CD8-positive, alpha-beta memory T cell (primary cell): ENCODE results near the gene KRT14. TPM values are rescaled to one million over a fixed set of nuclear protein-coding genes. Genes with fewer than 3 reads are reported as not detected.
"Not testable (repeated sequence)": the region's sequence is repeated elsewhere in the genome, so short reads cannot be mapped to it uniquely, and the experiment has no call there.

Source experiments
- CTCF ChIA-PET: fragments of 350-600 bp; sonication (Branson Sonifier 250); formaldehyde crosslinking; loops from one replicate; lab custom pipeline; 2021; ENCODE audit warnings: antibody characterized with exemption; lab: Charles Lee
- POLR2A ChIA-PET: fragments of 350-600 bp; sonication (Branson Sonifier 250); formaldehyde crosslinking; loops from one replicate; lab custom pipeline; 2021; ENCODE audit warnings: antibody characterized with exemption; lab: Charles Lee
- DNase-seq, 5 donors: peaks; one replicate each; pipeline versions ENCODE4 v3.0.0 to v3.0.0-alpha.2; 2020 to 2022; ENCODE audit warnings: mixed read lengths in 1 of 5
- H3K27ac ChIP-seq: one replicate; pipeline ENCODE4 v1.7.0; 2013; ENCODE audit warnings: low read depth, mild to moderate bottlenecking, low read length, moderate library complexity
- H3K27me3 ChIP-seq: 2 replicates; pipeline ENCODE4 v1.7.0; 2013; ENCODE audit warnings: low read length, mild to moderate bottlenecking; ENCODE audit not compliant: insufficient read depth, poor library complexity, severe bottlenecking
- H3K36me3 ChIP-seq: 2 replicates; pipeline ENCODE4 v1.7.0; 2013; ENCODE audit warnings: mild to moderate bottlenecking, low read length, moderate library complexity; ENCODE audit not compliant: insufficient read depth
- H3K4me1 ChIP-seq: 2 replicates; pipeline ENCODE4 v1.7.0; 2013; ENCODE audit warnings: mild to moderate bottlenecking, low read length, moderate library complexity; ENCODE audit not compliant: insufficient read depth
- H3K4me3 ChIP-seq: 2 replicates; pipeline ENCODE4 v1.7.0; 2013; ENCODE audit warnings: mild to moderate bottlenecking, low read length
- H3K9me3 ChIP-seq: 2 replicates; pipeline ENCODE4 v1.7.0; 2013; ENCODE audit warnings: mild to moderate bottlenecking, low read length
- H3K27ac Mint-ChIP-seq, 8 donors: one replicate each; pipeline ENCODE4 v1.8.0; 2020 to 2021; ENCODE audit warnings: mixed read lengths in 8 of 8, mild to moderate bottlenecking in 6 of 8, inconsistent platforms in 3 of 8, moderate library complexity in 3 of 8
- H3K27me3 Mint-ChIP-seq, 2 donors: one replicate each; pipeline ENCODE4 v1.8.0; 2020 to 2021; ENCODE audit warnings: mixed read lengths in 2 of 2, mild to moderate bottlenecking in 1 of 2, moderate library complexity in 1 of 2
- H3K36me3 Mint-ChIP-seq, 3 donors: one replicate each; pipeline ENCODE4 v1.8.0; 2020 to 2021; ENCODE audit warnings: mixed read lengths in 3 of 3, inconsistent platforms in 1 of 3, mild to moderate bottlenecking in 1 of 3
- H3K4me1 Mint-ChIP-seq, 3 donors: one replicate each; pipeline ENCODE4 v1.8.0; 2020 to 2021; ENCODE audit warnings: mixed read lengths in 3 of 3, inconsistent platforms in 1 of 3, mild to moderate bottlenecking in 1 of 3
- H3K4me3 Mint-ChIP-seq, 7 donors: one replicate each; pipeline ENCODE4 v1.8.0; 2020 to 2021; ENCODE audit warnings: mixed read lengths in 7 of 7, mild to moderate bottlenecking in 6 of 7, moderate library complexity in 4 of 7, inconsistent platforms in 2 of 7
- H3K9me3 Mint-ChIP-seq, 5 donors: one replicate each; pipeline ENCODE4 v1.8.0; 2020 to 2022; ENCODE audit warnings: mixed read lengths in 5 of 5, mild to moderate bottlenecking in 3 of 5, moderate library complexity in 2 of 5, inconsistent platforms in 1 of 5
- polyA plus RNA-seq: library from polyadenylated mRNA; unstranded; fragments of 300-500 nt; fragmentation: Illumina TruSeq; gene quantifications from one replicate; pipeline ENCODE4 v1.2.3, GENCODE V29; 2021
- total RNA-seq, 2 experiments: library from RNA; stranded (reverse); gene quantifications; one replicate each; pipeline ENCODE4 v1.2.3, GENCODE V29; 2021

Gene KRT14
- total and polyA plus RNA-seq, 3 experiments from 2014 or later = not detected

GRCh38 chr17:41585301-41586056 is 1.2 kb downstream of the KRT14 start:
- Histone ChIP-seq H3K36me3 (no peaks in the 10 kb centered on the region), H3K9me3 (no peaks in the 10 kb centered on the region), H3K4me1 (no peaks in the 10 kb centered on the region), H3K4me3 (no peak overlapping the region), H3K27me3 (no peaks in the 10 kb centered on the region), H3K27ac (no peak overlapping the region)
- H3K4me1 Mint-ChIP-seq = no peaks in the 10 kb centered on the region
- CTCF ChIA-PET = interaction anchor here (1.4 to 1.5 kb wide), 2 partner anchors 37 to 77 kb away, joined by 3 read pairs; no protein-coding TSS in a partner anchor
- no peaks in the 10 kb centered on the region for H3K9me3 Mint-ChIP-seq
- no peak for DNase-seq
- no peak overlapping the region for H3K27ac Mint-ChIP-seq
- H3K4me3 Mint-ChIP-seq = no peak overlapping the region
- H3K36me3 Mint-ChIP-seq = no peaks in the 10 kb centered on the region
- POLR2A ChIA-PET = no interaction called here
- H3K27me3 Mint-ChIP-seq = peaks cover 21 to 52% of the 10 kb centered on the region in 2 donors

GRCh38 chr17:41584331-41584927 is 2.3 kb downstream of the KRT14 start:
- H3K36me3 Mint-ChIP-seq, H3K4me1 Mint-ChIP-seq, H3K27ac Mint-ChIP-seq, H3K9me3 ChIP-seq, DNase-seq, H3K27me3 ChIP-seq, H3K4me3 Mint-ChIP-seq, POLR2A ChIA-PET, H3K4me3 ChIP-seq, H3K36me3 ChIP-seq, H3K27ac ChIP-seq, H3K4me1 ChIP-seq, H3K9me3 Mint-ChIP-seq: not testable (repeated sequence)
- peaks cover 22 to 54% of the 10 kb centered on the region in 2 donors for H3K27me3 Mint-ChIP-seq
- CTCF ChIA-PET = interaction anchor here (1.4 kb wide), 2 partner anchors 35 to 78 kb away, joined by 3 read pairs; no protein-coding TSS in a partner anchor

- Mint-ChIP-seq H3K4me1 (peaks cover 0 to 5% (median 0%) of the 10 kb centered on the region in 3 donors), H3K9me3 (no peaks in the 10 kb centered on the region), H3K27ac (no peak overlapping the region), H3K36me3 (no peaks in the 10 kb centered on the region), H3K27me3 (peaks cover 22 to 54% of the 10 kb centered on the region in 2 donors), H3K4me3 (no peak overlapping the region)
- no peak for DNase-seq
- ChIA-PET POLR2A (no interaction called here), CTCF (interaction anchor here (0.8 to 1.4 kb wide), 2 partner anchors 34 to 80 kb away, joined by 3 read pairs; no protein-coding TSS in a partner anchor)
- Histone ChIP-seq H3K27ac (no peak overlapping the region), H3K4me1 (no peaks in the 10 kb centered on the region), H3K4me3 (no peak overlapping the region), H3K9me3 (no peaks in the 10 kb centered on the region), H3K36me3 (no peaks in the 10 kb centered on the region), H3K27me3 (peaks cover 2% of the 10 kb centered on the region)
Observed at GRCh38 chr17:41583137-41584127, 3.3 kb downstream of the KRT14 start.

DNA sequence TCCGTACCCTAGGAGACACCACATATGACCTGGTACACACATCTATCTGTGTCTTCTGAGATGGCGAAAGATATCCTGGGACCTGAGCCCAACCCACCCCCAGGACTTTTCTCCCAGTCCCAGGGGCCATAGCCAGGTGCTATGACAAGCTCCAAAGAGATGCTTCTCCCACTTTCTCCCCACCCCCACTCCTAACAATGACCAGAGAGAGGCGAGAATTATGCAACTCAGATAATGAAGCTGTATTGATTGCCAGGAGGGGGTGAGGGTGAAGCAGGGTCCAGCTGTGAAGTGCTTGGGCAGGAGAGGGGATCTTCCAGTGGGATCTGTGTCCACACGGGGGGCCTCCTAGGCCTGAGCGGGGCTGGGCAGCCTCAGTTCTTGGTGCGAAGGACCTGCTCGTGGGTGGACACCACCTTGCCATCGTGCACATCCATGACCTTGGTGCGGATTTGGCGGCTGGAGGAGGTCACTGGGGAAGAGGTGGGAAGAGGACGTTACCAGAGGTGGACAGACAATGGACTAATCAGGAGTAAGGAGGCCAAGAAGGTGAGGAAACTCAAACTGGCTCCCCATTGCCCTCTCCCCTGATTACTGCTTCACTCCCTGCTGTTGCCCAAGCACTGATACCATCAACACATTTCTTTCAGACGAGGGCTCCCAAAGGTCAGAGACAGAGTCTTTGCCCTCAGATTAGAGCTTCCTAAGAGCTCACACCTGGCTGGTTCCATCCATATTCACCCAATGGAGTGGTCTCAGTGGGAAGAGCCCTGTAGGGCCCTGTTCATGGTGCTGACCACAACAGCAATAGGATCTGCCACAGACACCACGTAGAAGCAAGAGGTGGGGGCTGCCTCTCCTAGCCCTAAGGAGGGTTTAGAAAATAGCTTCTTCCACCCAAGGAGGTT is 4.4 kb downstream of the KRT14 start:
- H3K4me3 Mint-ChIP-seq = not testable (repeated sequence)
- H3K27me3 Mint-ChIP-seq = peaks cover 26 to 60% of the 10 kb centered on the region in 2 donors

GRCh38 chr17:41581366-41582060 is 5.2 kb downstream of the KRT14 start:
- POLR2A ChIA-PET = no interaction called here
- Histone ChIP-seq H3K4me3 (no peak overlapping the region), H3K36me3 (no peaks in the 10 kb centered on the region), H3K27ac (no peak overlapping the region), H3K27me3 (peaks cover 6% of the 10 kb centered on the region), H3K4me1 (no peaks in the 10 kb centered on the region), H3K9me3 (no peaks in the 10 kb centered on the region)
- CTCF ChIA-PET = interaction anchor here (0.6 kb wide), 1 partner anchor 68 kb away, joined by 3 read pairs; no protein-coding TSS in a partner anchor
- peaks cover 24 to 64% of the 10 kb centered on the region in 2 donors for H3K27me3 Mint-ChIP-seq
- H3K9me3 Mint-ChIP-seq = no peaks in the 10 kb centered on the region
- H3K36me3 Mint-ChIP-seq = no peaks in the 10 kb centered on the region
- DNase-seq = no peak
- H3K4me1 Mint-ChIP-seq = peaks cover 0 to 5% (median 0%) of the 10 kb centered on the region in 3 donors
- no peak overlapping the region for H3K4me3 Mint-ChIP-seq
- no peak overlapping the region for H3K27ac Mint-ChIP-seq

More for the DNA sequence above, 4.4 kb downstream of the KRT14 start:
- H3K9me3 Mint-ChIP-seq, H3K9me3 ChIP-seq, CTCF ChIA-PET, DNase-seq, H3K4me3 ChIP-seq, H3K4me1 Mint-ChIP-seq, H3K4me1 ChIP-seq, H3K27me3 ChIP-seq, H3K36me3 Mint-ChIP-seq, POLR2A ChIA-PET, H3K27ac Mint-ChIP-seq, H3K27ac ChIP-seq, H3K36me3 ChIP-seq: not testable (repeated sequence)

DNA sequence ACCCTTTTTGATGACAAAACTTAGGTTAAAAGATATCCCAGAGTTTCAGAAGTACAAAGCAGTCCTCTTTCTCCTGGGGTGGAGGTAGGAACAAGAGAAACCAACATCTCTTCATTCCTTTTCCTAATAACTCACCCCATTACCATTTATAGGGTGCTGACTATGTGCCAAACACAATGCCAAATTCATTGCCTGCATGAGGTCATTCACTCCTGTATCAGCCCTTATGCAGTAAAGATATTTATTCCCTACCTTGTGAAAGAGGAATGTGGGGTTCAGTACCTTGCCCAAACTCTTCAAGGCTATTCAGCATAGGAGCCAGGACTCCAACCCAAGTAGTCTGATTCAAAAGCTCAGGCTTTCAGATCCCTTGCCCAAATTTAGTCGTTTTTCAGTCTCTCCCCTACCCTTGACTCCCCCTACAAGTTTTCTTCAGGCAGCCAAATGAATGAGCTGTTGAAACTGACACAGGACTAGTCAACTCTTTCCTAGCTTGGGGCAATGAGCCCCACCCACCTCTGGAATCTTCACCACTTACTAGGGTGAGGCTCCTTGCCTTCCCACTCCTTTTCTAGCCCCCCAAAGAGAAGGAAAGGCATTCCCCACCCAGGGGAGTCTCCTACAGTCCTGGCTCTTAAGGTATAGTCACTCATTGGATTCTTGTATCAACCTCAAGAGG is 5.9 kb downstream of the KRT14 start:
- Mint-ChIP-seq H3K4me1 (peaks cover 0 to 5% (median 0%) of the 10 kb centered on the region in 3 donors), H3K27me3 (peaks cover 26 to 70% of the 10 kb centered on the region in 2 donors), H3K27ac (no peak overlapping the region), H3K36me3 (no peaks in the 10 kb centered on the region), H3K9me3 (no peaks in the 10 kb centered on the region), H3K4me3 (no peak overlapping the region)
- Histone ChIP-seq H3K27ac (no peak overlapping the region), H3K9me3 (no peaks in the 10 kb centered on the region), H3K27me3 (peaks cover 6% of the 10 kb centered on the region), H3K4me3 (no peak overlapping the region), H3K4me1 (no peaks in the 10 kb centered on the region), H3K36me3 (no peaks in the 10 kb centered on the region)
- ChIA-PET POLR2A (no interaction called here), CTCF (interaction anchor here (0.6 kb wide), 1 partner anchor 68 kb away, joined by 3 read pairs; no protein-coding TSS in a partner anchor)
- no peak for DNase-seq
